HEK293 (cell line): ENCODE data around the gene SLC38A10.

Experiments used
- CTCF ChIA-PET: fragments of 350-600 bp; formaldehyde crosslinking; extraction: SDS; loops from one replicate; lab custom pipeline; 2021; ENCODE audit warnings: antibody characterized with exemption; lab: Yijun Ruan, JAX
- POLR2A ChIA-PET: fragments of 300-600 bp; formaldehyde crosslinking; extraction: SDS; loops from one replicate; lab custom pipeline; 2020; ENCODE audit warnings: antibody characterized with exemption, inconsistent platforms; lab: Yijun Ruan, JAX
- H3K27ac ChIP-seq: fragments of 200-500 bp; sonication (Bioruptor generic); 2 replicates; pipeline ENCODE4 v1.5.1; 2014; ENCODE audit warnings: low read depth, low read length, control low read depth, inconsistent platforms; ENCODE audit errors: extremely low read depth
- H3K36me3 ChIP-seq, 2 experiments: fragments of 200-500 bp in 1 of 2; sonication (Bioruptor generic) in 1 of 2; 1 replicate in 1 of 2; 2 replicates in 1 of 2; pipeline ENCODE4 v1.5.1; 2014 to 2017; ENCODE audit warnings: inconsistent platforms in 2 of 2, low read length in 2 of 2; ENCODE audit not compliant: control insufficient read depth in 2 of 2, insufficient read depth in 1 of 2
- H3K4me1 ChIP-seq: fragments of 200-500 bp; sonication (Bioruptor generic); 2 replicates; pipeline ENCODE4 v1.5.1; 2014; ENCODE audit warnings: mild to moderate bottlenecking, low read length, inconsistent platforms; ENCODE audit not compliant: control insufficient read depth, insufficient read depth
- H3K4me3 ChIP-seq: 2 replicates; pipeline ENCODE4 v1.5.1; 2011; ENCODE audit warnings: low read depth, mild to moderate bottlenecking, control low read depth, low read length, moderate library complexity
- H3K9me3 ChIP-seq: fragments of 200-500 bp; sonication (Bioruptor generic); 2 replicates; pipeline ENCODE4 v1.5.1; 2014; ENCODE audit warnings: low read depth, low read length, inconsistent platforms; ENCODE audit not compliant: control insufficient read depth, insufficient read depth
- ATF2 ChIP-seq: fragments of 450-650 bp; formaldehyde crosslinking; IDR thresholded peaks from 2 replicates; pipeline ENCODE4 v1.5.1; 2016; ENCODE audit warnings: missing biosample characterization, missing genetic modification characterization, low read depth
- BCL11A ChIP-seq: fragments of 450-650 bp; formaldehyde crosslinking; IDR thresholded peaks from 2 replicates; pipeline ENCODE4 v1.5.1; 2016; ENCODE audit warnings: low read depth, missing biosample characterization, missing genetic modification characterization
- BCL6B ChIP-seq: fragments of 450-650 bp; formaldehyde crosslinking; IDR thresholded peaks from 2 replicates; pipeline ENCODE4 v1.5.1; 2017; ENCODE audit warnings: missing biosample characterization, missing genetic modification characterization
- CTCF ChIP-seq: fragments of 450-650 bp; formaldehyde crosslinking; IDR thresholded peaks from 2 replicates; pipeline ENCODE4 v1.5.1; 2016; ENCODE audit warnings: missing biosample characterization, missing genetic modification characterization
- HOXC10 ChIP-seq: sonication (generic); formaldehyde crosslinking; IDR thresholded peaks from 2 replicates; pipeline ENCODE4 v1.8.1; 2023; ENCODE audit warnings: mild to moderate bottlenecking, missing genetic modification reagents
- PATZ1 ChIP-seq: fragments of 450-650 bp; formaldehyde crosslinking; IDR thresholded peaks from 2 replicates; pipeline ENCODE4 v1.5.1; 2016; ENCODE audit warnings: missing biosample characterization, missing genetic modification characterization
- ZBTB11 ChIP-seq: fragments of 450-650 bp; formaldehyde crosslinking; conservative IDR thresholded peaks from 2 replicates; pipeline ENCODE4 v1.5.1; 2016; ENCODE audit warnings: low read depth, missing biosample characterization, missing genetic modification characterization
- ZFP69B ChIP-seq: fragments of 450-650 bp; formaldehyde crosslinking; IDR thresholded peaks from 2 replicates; pipeline ENCODE4 v1.5.1; 2016; ENCODE audit warnings: missing biosample characterization, missing genetic modification characterization
- ZNF223 ChIP-seq: fragments of 450-650 bp; formaldehyde crosslinking; IDR thresholded peaks from 2 replicates; pipeline ENCODE4 v1.5.1; 2016; ENCODE audit warnings: missing biosample characterization, missing genetic modification characterization
- ZNF280D ChIP-seq: fragments of 450-650 bp; formaldehyde crosslinking; IDR thresholded peaks from 2 replicates; pipeline ENCODE4 v1.5.1; 2016; ENCODE audit warnings: missing biosample characterization, missing genetic modification characterization
- ZNF302 ChIP-seq: fragments of 450-650 bp; formaldehyde crosslinking; IDR thresholded peaks from 2 replicates; pipeline ENCODE4 v1.5.1; 2016; ENCODE audit warnings: missing biosample characterization, missing genetic modification characterization, low read depth
- ZNF600 ChIP-seq: fragments of 450-650 bp; formaldehyde crosslinking; IDR thresholded peaks from 2 replicates; pipeline ENCODE4 v1.5.1; 2016; ENCODE audit warnings: missing biosample characterization, missing genetic modification characterization
- ZNF639 ChIP-seq: fragments of 450-650 bp; formaldehyde crosslinking; IDR thresholded peaks from 2 replicates; pipeline ENCODE4 v1.5.1; 2016; ENCODE audit warnings: missing biosample characterization, missing genetic modification characterization
- ZNF777 ChIP-seq: fragments of 450-650 bp; formaldehyde crosslinking; IDR thresholded peaks from 2 replicates; pipeline ENCODE4 v1.5.1; 2017; ENCODE audit warnings: missing biosample characterization, missing genetic modification characterization, borderline replicate concordance
- ZSCAN23 ChIP-seq: fragments of 450-650 bp; formaldehyde crosslinking; IDR thresholded peaks from 2 replicates; pipeline ENCODE4 v1.5.1; 2016; ENCODE audit warnings: missing biosample characterization, missing genetic modification characterization

The SLC38A10 gene

GRCh38 chr17:81285894-81286293, 9.2 kb downstream of the SLC38A10 start:
- Histone ChIP-seq H3K4me3 (no peak overlapping the region), H3K9me3 (no peaks in the 10 kb centered on the region), H3K27ac (no peak overlapping the region), H3K36me3 (peaks cover 5 to 81% of the 10 kb centered on the region in 2 experiments; a peak in 2 of 3 replicates), H3K4me1 (no peaks in the 10 kb centered on the region)
- POLR2A ChIA-PET: no interaction called here
- TF ChIP-seq BCL11A (no peak), ZNF600 (tag by site-specific recombination) (no peak), ZNF223 (no peak), CTCF (tag by site-specific recombination) (no peak), BCL6B (tag by site-specific recombination) (no peak), ZNF302 (no peak), HOXC10 (no peak), ZSCAN23 (tag by site-specific recombination) (no peak), ZNF280D (no peak), ZFP69B (tag by site-specific recombination) (no peak)
- CTCF ChIA-PET: interaction anchor here (0.6 to 0.9 kb wide), 2 partner anchors 32 to 34 kb away, joined by 3 read pairs; no protein-coding TSS in a partner anchor

- Histone ChIP-seq H3K4me3 (no peak overlapping the region), H3K27ac (no peak overlapping the region), H3K4me1 (no peaks in the 10 kb centered on the region), H3K9me3 (no peaks in the 10 kb centered on the region), H3K36me3 (peaks cover 5 to 80% of the 10 kb centered on the region in 2 experiments; a peak in 2 of 3 replicates)
- ChIA-PET CTCF (interaction anchor here (0.6 kb wide), 1 partner anchor 34 kb away, joined by 3 read pairs; no protein-coding TSS in a partner anchor), POLR2A (no interaction called here)
- TF ChIP-seq ATF2 (tag by site-specific recombination) (no peak), ZNF280D (no peak), ZNF639 (tag by site-specific recombination) (no peak), ZBTB11 (no peak), PATZ1 (tag by site-specific recombination) (no peak), ZNF777 (tag by site-specific recombination) (no peak)
Measured at GRCh38 chr17:81285179-81285878, 9.8 kb downstream of the SLC38A10 start.
